ENCODE data around the gene LOXL4.
A peak's percentile ranks its signal among the peaks of the same experiment; 100 is the strongest.

The LOXL4 gene

GRCh38 chr10:98267894-98268693 lies at the start of gene LOXL4:
Gene LOXL4 (minus strand): TSS chr10:98268194. CDS start chr10:98263019, 5,175 bp downstream.
- peaks cover under 1 to 22% of the 10 kb centered on the region in 2 donors for H3K27me3 Mint-ChIP-seq
- DNase-seq, result no peak
- no peaks in the 10 kb centered on the region for H3K9me3 Mint-ChIP-seq
- H3K4me1 Mint-ChIP-seq, result peaks cover 17 to 18% of the 10 kb centered on the region in 2 donors
- peak within 1 kb of the TSS; percentile 73 for H3K27ac Mint-ChIP-seq
- peak; percentile 66 to 71 for ATAC-seq (replicated peaks)
- H3K4me3 Mint-ChIP-seq, result peak within 1 kb of the TSS; percentile 81 to 82
- H3K36me3 Mint-ChIP-seq, result peaks cover 0 to 4% of the 10 kb centered on the region in 2 donors

- ATAC-seq (replicated peaks) (no peak), DNase-seq (no peak)
- Mint-ChIP-seq H3K36me3 (no peaks in the 10 kb centered on the region), H3K4me1 (peaks cover 10 to 17% of the 10 kb centered on the region in 2 donors), H3K9me3 (no peaks in the 10 kb centered on the region), H3K27me3 (peaks cover 4 to 17% of the 10 kb centered on the region in 2 donors), H3K27ac (no peak overlapping the region), H3K4me3 (no peak overlapping the region)
These were observed 48.7 kb upstream of the LOXL4 start for GRCh38 chr10:98316661-98317060.

- Mint-ChIP-seq H3K27me3 (peaks cover 9 to 19% of the 10 kb centered on the region in 2 donors), H3K9me3 (no peaks in the 10 kb centered on the region), H3K4me1 (peaks cover 10 to 17% of the 10 kb centered on the region in 2 donors), H3K4me3 (no peak overlapping the region), H3K27ac (no peak overlapping the region), H3K36me3 (no peaks in the 10 kb centered on the region)
- DNase-seq (no peak), ATAC-seq (replicated peaks) (no peak)
These were observed 48.2 kb upstream of the LOXL4 start for GRCh38 chr10:98316170-98316569.

DNA sequence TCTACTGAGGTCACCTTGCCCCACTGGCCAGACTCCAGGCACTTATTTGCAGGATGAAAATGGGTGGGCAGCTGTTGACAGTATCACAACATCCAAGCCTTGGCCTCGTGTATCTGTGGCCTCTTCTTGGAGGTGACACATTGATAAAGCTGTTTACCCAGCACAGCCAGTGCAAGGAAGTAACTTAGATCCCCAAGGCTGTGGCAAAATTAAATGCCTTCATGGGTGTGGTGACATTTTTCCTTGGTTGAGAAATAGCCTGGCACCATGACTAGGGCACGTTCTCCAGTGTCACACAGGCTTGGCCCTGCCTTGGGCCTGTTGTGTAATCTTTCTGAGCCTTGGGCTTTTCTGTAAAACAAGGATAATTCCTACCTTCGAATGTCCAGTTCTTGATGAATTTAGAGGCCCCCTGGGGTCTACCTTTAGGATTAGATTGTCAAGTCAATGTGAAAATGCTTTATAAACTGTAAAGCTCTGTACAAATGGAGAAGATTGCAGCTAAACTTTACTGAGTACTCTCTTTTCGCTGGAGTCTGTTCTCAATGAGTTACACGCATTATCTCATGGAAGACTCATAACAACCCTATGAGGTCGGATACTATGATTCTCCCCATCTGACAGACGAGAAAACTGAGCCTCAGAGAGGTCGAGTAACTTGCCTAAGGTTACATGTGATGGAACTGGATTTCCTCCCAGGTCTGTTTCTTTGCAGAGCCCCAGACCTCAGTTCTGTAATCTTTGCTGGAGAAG lies 46.7 kb upstream of the LOXL4 start:
- Mint-ChIP-seq H3K27ac (no peak overlapping the region), H3K4me1 (peaks cover 14 to 23% of the 10 kb centered on the region in 2 donors)
- no peak for ATAC-seq (replicated peaks)

DNA sequence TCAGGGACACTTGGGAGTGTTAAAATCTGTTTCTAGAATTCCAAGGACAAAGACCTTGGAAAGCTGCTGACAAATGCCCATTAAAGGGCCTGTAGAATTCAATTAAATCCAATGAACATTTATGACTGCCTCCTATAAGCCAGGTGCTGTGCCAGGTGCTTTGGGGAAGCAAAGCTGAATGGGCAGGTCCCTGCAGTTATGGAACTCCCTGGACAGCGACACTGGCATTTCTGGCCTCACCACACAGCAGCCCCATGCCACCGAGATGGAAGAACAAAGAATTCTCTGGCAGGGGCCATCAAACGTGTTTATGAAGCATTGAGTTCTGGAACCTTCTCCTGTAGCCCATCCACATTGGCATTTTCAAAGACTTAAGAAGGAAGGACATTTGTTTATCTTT lies 45.6 kb upstream of the LOXL4 start:
- H3K4me3 Mint-ChIP-seq, result no peak overlapping the region
- no peaks in the 10 kb centered on the region for H3K36me3 Mint-ChIP-seq
- no peaks in the 10 kb centered on the region for H3K9me3 Mint-ChIP-seq
- peaks cover 23 to 32% of the 10 kb centered on the region in 2 donors for H3K27me3 Mint-ChIP-seq
- ATAC-seq (replicated peaks) (no peak), DNase-seq (no peak)
- no peak overlapping the region for H3K27ac Mint-ChIP-seq
- peaks cover 20 to 30% of the 10 kb centered on the region in 2 donors for H3K4me1 Mint-ChIP-seq

More for the DNA sequence above, 46.7 kb upstream of the LOXL4 start:
- H3K36me3 Mint-ChIP-seq, result no peaks in the 10 kb centered on the region
- peaks cover 12 to 23% of the 10 kb centered on the region in 2 donors for H3K27me3 Mint-ChIP-seq
- no peak for DNase-seq
- no peak overlapping the region for H3K4me3 Mint-ChIP-seq
- H3K9me3 Mint-ChIP-seq, result no peaks in the 10 kb centered on the region

DNA sequence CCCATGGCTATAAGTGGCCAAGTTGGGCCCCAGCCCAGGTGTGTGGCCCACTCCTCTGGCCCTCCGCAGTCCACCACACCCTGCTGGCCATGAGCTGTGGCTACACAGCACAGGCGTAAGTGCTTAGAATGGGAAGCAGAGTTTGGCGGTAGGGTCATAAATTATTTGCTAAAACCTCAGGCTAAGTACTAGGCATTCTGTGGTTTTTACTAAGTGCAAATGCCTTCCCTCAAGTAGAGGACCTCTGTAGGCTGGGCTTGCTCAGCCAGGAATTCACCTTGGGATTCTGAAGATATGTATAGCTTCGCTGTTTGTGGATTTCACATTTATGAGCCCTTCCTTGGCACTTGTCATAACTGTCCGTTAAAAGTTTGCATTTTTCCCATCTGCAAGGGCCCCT lies 44.8 kb upstream of the LOXL4 start:
- H3K4me3 Mint-ChIP-seq, result no peak overlapping the region
- no peak for ATAC-seq (replicated peaks)
- H3K36me3 Mint-ChIP-seq, result no peaks in the 10 kb centered on the region

DNA sequence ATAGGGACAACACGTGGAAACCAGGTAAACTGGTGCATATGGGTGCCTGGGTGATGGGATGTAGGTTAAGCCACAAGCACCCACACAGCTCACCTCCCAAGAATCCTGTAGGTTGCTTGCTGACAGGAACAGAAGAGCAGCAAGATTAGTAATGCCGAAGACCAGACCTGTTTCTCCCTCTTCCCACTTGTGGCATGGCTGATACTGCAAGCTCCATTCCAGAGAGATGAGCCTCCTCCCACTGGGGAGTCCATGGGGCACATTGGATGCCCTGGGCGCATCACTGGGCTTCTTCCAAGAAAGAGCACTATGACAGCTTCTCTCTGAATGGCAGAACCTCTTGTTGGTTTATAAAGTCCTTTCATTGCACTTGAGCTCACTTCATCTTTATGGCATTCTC lies 44.4 kb upstream of the LOXL4 start:
- no peaks in the 10 kb centered on the region for H3K9me3 Mint-ChIP-seq
- H3K27me3 Mint-ChIP-seq, result peaks cover 28 to 38% of the 10 kb centered on the region in 2 donors
- no peak for DNase-seq
- H3K36me3 Mint-ChIP-seq, result no peaks in the 10 kb centered on the region
- no peak overlapping the region for H3K4me3 Mint-ChIP-seq
- H3K4me1 Mint-ChIP-seq, result peaks cover 20 to 30% of the 10 kb centered on the region in 2 donors
- H3K27ac Mint-ChIP-seq, result no peak overlapping the region
- no peak for ATAC-seq (replicated peaks)

More for the DNA sequence above, 44.8 kb upstream of the LOXL4 start:
- H3K4me1 Mint-ChIP-seq, result peaks cover 20 to 30% of the 10 kb centered on the region in 2 donors
- H3K27me3 Mint-ChIP-seq, result peaks cover 28 to 38% of the 10 kb centered on the region in 2 donors
- H3K27ac Mint-ChIP-seq, result no peak overlapping the region
- no peaks in the 10 kb centered on the region for H3K9me3 Mint-ChIP-seq
- no peak for DNase-seq

DNA sequence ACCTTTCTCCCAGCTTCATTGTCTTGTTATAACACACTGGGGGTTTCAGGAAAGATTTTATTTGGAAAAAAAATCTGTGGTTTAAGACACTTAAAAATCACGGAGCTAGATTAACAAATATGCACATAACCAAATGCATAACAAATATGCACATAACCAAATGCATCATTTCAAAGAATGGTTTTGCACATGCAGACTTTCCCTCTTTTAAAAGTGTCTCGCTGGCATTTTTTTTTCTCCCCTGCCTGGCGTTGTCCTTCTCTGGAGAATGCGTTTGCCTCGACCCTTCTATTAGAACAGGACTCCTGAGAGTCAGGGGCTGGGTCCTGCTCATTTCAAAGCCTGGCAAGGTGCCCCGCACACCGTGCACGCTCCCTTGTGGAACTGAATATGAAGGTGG lies 42.7 kb upstream of the LOXL4 start:
- Mint-ChIP-seq H3K4me3 (no peak overlapping the region), H3K4me1 (peaks cover 10 to 14% of the 10 kb centered on the region in 2 donors), H3K36me3 (peaks cover 0 to 2% of the 10 kb centered on the region in 2 donors), H3K27ac (no peak overlapping the region), H3K9me3 (peaks cover 0 to 4% of the 10 kb centered on the region in 2 donors), H3K27me3 (peaks cover 28 to 41% of the 10 kb centered on the region in 2 donors)
- no peak for DNase-seq
- no peak for ATAC-seq (replicated peaks)

- Mint-ChIP-seq H3K4me3 (peak overlapping the region; percentile 26 to 59), H3K27ac (peak overlapping the region; percentile 26), H3K4me1 (peaks cover 10 to 13% of the 10 kb centered on the region in 2 donors), H3K27me3 (peaks cover 34 to 46% of the 10 kb centered on the region in 2 donors), H3K36me3 (peaks cover 0 to 2% of the 10 kb centered on the region in 2 donors), H3K9me3 (peaks cover 0 to 4% of the 10 kb centered on the region in 2 donors)
- ATAC-seq (replicated peaks), result peak; percentile 60
- DNase-seq, result no peak
These were observed 41.7 kb upstream of the LOXL4 start for GRCh38 chr10:98309366-98310355.

GRCh38 chr10:98308669-98309365 lies 40.8 kb upstream of the LOXL4 start:
- Mint-ChIP-seq H3K27ac (no peak overlapping the region), H3K4me3 (peak overlapping the region in 1 of 2 donors; percentile 26), H3K27me3 (peaks cover 41 to 48% of the 10 kb centered on the region in 2 donors)

GRCh38 chr10:98307916-98308541 lies 40.0 kb upstream of the LOXL4 start:
- no peak for ATAC-seq (replicated peaks)
- no peak for DNase-seq
- Mint-ChIP-seq H3K27me3 (peaks cover 46 to 49% of the 10 kb centered on the region in 2 donors), H3K4me3 (no peak overlapping the region), H3K4me1 (peaks cover 10 to 13% of the 10 kb centered on the region in 2 donors), H3K9me3 (peaks cover 0 to 4% of the 10 kb centered on the region in 2 donors), H3K36me3 (peaks cover 0 to 2% of the 10 kb centered on the region in 2 donors), H3K27ac (no peak overlapping the region)

More at GRCh38 chr10:98308669-98309365, 40.8 kb upstream of the LOXL4 start:
- H3K9me3 Mint-ChIP-seq, result peaks cover 0 to 4% of the 10 kb centered on the region in 2 donors
- peaks cover 0 to 2% of the 10 kb centered on the region in 2 donors for H3K36me3 Mint-ChIP-seq
- ATAC-seq (replicated peaks) (peak in 1 of 2 donors; percentile 14), DNase-seq (no peak)
- H3K4me1 Mint-ChIP-seq, result peaks cover 10 to 13% of the 10 kb centered on the region in 2 donors

DNA sequence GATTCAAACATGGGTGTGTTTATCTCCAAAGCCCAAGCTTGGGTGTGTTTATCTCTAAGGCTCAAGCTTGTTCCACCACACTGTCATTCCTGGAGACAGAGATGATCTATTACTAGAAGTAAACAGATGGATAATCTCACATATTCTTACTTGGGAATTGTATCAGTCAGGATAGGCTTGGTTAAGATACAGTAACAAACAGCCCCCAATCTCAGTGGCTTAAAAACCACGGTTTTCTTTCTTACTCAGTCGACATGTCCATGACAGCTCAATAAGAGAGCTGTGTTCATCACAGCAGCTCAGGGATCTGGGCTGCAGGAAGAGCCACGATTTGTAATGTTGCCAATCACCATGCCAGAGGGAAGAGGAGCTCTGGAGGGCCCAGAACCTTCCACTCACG lies 38.5 kb upstream of the LOXL4 start:
- Mint-ChIP-seq H3K4me3 (no peak overlapping the region), H3K4me1 (peaks cover 10 to 13% of the 10 kb centered on the region in 2 donors), H3K27ac (no peak overlapping the region), H3K36me3 (peaks cover 0 to 2% of the 10 kb centered on the region in 2 donors), H3K27me3 (peaks cover 40 to 56% of the 10 kb centered on the region in 2 donors), H3K9me3 (peaks cover 0 to 4% of the 10 kb centered on the region in 2 donors)
- DNase-seq, result no peak
- no peak for ATAC-seq (replicated peaks)

Measured in stimulated activated naive B cell treated with anti-CD40 and anti-IgM and Interleukin-4, amounts not matched to agents 10 μg/mL and 1 μg/mL and 100 μg/mL, for 72 hours (primary cell).